G401.6 (cell line): Measurements from ENCODE around the gene ARRDC5.
"Not testable (repeated sequence)": the region's sequence is repeated elsewhere in the genome, so short reads cannot be mapped to it uniquely, and the experiment has no call there.

Experiments used
- FAIRE-seq: peaks from 2 replicates; lab custom pipeline; 2012; peaks lifted over from hg19 to GRCh38; lab: Jason Lieb, UNC

Gene ARRDC5

GRCh38 chr19:4868286-4868834 lies 34.3 kb downstream of the ARRDC5 start:
- no peak for FAIRE-seq

GRCh38 chr19:4867534-4868285 lies 35.0 kb downstream of the ARRDC5 start, which contains the start of gene PLIN3:
PLIN3 (minus strand) TSS chr19:4867667; CDS start chr19:4861394, 6,273 bp downstream.
- FAIRE-seq = peak; percentile 89

- no peak for FAIRE-seq
Measured at GRCh38 chr19:4866595-4867424, 35.9 kb downstream of the ARRDC5 start.

DNA sequence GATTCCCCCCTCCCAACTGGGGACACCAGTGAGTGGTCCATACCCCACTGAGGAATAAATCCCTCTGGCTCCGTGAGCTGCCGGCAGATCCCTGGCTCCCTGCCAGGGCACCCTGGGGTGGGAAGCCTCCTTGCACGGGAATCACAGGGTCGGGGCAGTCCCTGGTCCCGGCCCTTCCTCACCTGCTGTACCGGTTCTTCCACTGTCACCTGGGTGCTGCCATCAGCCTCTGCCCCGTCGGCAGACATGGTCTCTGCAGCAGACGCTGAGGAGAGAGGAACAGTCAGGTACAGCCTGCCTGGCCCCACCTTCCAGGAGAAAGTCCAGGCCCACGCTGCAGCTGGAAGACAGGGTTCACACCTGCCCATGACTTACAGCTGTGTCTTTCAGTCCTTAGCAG lies 41.5 kb downstream of the ARRDC5 start:
- FAIRE-seq = no peak

GRCh38 chr19:4859697-4860096 lies 43.0 kb downstream of the ARRDC5 start:
- FAIRE-seq = no peak

GRCh38 chr19:4856468-4856867 lies 46.2 kb downstream of the ARRDC5 start:
- not testable (repeated sequence) for FAIRE-seq

DNA sequence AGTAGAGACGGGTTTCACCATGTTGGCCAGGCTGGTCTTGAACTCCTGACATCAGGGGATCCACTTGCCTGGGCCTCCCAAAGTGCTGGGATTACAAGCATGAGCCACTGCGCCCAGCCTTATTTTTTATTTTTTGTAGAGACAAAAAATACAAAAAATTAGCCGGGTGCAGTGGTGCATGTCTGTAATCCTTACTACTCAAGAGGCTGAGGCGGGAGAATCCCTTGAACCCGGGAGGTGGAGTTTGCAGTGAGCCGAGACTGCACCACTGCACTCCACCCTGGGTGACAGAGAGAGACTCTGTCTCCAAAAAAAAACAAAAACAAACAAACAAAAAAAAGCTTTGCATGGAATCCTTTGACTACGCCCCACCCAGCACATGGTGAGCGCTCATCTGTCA lies 49.2 kb downstream of the ARRDC5 start:
- FAIRE-seq = not testable (repeated sequence)

DNA sequence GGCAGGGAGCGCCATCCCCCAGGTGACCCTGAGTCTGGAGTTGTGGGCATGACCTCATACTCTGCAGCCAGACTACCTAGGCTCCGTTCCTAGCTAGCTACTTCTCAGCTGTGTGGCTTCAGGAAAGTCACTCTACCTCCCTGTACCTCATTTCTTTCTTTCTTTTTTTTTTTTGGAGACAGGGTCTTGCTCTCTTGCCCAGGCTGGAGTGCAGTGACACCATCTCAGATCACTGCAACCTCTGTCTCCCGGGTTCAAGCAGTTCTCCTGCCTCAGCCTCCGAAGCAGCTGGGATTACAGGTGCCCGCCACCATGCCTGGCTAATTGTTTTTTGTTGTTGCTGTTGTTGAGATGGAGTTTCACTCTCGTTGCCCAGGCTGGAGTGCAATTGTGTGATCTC lies 50.2 kb downstream of the ARRDC5 start:
- no peak for FAIRE-seq

DNA sequence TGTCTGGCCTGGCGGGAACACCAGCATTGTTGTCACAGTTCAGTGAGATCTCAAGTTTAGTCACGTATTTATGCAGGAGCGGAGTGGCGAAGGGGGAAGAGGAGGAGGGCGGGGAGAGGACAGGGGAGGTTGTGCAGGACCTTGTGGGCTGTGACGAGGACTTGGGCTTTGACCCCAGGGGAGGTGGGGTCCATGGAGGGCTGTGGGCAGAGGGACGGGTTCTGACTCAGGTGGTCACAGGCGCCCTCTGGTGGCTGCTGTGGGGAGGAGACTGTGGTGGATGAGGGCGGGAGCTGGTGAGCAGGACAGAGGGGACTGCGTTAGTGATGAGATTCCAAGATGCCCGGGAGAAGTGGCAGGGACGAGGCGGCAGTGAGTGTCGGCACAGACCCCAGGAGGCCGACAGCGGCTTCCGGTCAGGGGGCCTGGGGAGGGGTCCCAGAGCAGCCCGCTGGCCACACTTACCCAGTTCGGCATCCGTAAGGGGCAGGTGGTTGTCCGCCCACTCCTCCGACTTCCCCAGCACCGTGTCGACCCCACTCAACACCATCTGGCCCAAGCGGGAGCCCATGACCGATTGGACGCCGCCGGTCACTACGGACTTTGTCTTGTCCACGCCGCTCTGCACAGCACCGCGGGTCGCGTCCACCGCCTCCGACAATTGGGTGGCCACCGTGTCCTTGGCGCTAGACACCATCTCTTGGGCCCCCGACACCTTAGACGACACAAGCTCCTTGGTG lies 51.0 kb downstream of the ARRDC5 start:
- no peak for FAIRE-seq

- no peak for FAIRE-seq
Measured at GRCh38 chr19:4849019-4849418, 53.7 kb downstream of the ARRDC5 start.

- FAIRE-seq = no peak
Measured at GRCh38 chr19:4847190-4847973, 55.3 kb downstream of the ARRDC5 start.

DNA sequence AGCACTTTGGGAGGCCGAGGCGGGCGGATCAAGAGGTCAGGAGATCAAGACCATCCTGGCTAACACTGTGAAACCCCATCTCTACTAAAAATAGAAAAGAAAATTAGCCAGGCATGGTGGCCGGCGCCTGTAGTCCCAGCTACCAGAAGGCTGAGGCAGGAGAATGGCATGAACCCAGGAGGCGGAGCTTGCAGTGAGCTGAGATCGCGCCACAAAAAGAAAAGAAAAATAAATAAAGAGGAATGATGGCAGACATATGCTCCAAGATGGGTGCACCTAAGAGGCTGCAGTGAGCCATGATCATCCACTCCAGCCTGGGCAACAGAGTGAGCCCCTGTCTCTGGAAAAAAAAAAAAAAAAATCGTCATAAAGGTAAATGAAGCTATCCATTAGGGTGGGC lies 56.7 kb downstream of the ARRDC5 start:
- not testable (repeated sequence) for FAIRE-seq

DNA sequence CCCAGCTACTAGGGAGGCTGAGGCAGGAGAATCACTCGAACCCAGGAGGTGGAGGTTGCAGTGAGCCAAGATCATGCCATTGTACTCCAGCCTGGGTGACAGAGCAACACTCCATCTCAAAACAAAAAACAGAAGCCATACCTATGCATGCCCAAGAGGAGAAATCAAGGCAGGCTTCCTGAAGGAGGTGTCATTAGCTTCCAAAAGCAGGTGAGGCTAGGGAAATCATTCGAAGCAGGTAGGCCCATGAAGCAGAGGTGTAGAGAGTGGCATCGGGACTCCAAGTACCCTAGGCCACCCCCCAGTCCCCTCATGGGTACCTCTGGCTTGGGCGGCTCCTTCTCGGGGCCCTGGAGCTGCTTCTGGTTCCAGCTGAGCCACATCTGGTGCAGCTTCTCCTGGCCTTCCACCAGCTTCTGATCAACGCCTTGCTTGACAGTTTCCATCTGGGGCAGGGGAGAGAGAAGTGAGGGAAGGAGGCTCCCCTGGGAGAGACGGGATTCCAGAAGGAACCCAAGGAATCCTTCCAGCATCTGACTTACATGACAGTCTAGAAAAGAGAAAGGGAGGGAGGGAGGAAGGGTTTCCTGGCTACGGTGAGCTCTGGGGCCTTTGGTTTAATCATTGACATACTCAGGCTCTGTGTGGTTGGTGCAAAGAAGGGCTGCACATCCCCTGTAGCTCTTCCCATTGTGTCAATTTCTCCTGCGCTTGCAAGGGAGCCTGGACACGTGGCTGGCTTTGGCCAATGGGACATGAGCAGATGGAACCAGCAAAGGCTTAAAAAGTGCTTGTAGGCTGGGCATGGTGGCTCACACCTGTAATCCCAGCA lies 58.1 kb downstream of the ARRDC5 start:
- no peak for FAIRE-seq

DNA sequence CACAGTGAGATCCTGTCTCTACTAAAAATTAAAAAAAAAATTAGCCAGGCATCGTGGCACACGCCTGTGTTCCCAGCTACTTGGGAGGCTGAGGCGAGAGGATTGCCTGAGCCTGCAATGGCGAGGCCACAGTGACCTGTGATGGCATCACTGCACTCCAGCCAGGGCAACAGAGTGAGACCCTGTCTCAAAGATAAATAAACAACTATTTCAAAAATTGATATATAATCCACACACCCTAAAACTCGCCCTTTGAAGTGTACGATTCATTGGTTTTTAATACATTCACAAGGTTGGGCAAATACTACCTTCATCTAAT lies 59.1 kb downstream of the ARRDC5 start:
- no peak for FAIRE-seq
